WTC11 (cell line): ENCODE measurements around the gene CDCA7L. TPM values are rescaled to one million over a fixed set of nuclear protein-coding genes. Genes with fewer than 3 reads are reported as not detected.
"Not testable (repeated sequence)": the region's sequence is repeated elsewhere in the genome, so short reads cannot be mapped to it uniquely, and the experiment has no call there.

Source experiments
- ATAC-seq: fragments of 200-7000 bp; cut with Tn5 transposase; 2 replicates; pipeline ENCODE4 v1.10.0; 2021; ENCODE audit warnings: mild to moderate bottlenecking, moderate library complexity
- CTCF ChIA-PET: fragments of 300-600 bp; sonication (Branson Sonifier 250); formaldehyde crosslinking; loops from one replicate; lab custom pipeline; 2021; ENCODE audit warnings: antibody characterized with exemption; lab: Charles Lee
- POLR2A ChIA-PET: fragments of 350-600 bp; sonication (Branson Sonifier 250); formaldehyde crosslinking; loops from one replicate; lab custom pipeline; 2021; ENCODE audit warnings: antibody characterized with exemption; lab: Charles Lee
- DNase-seq: peaks from one replicate; pipeline ENCODE4 v3.0.0; 2021; ENCODE audit warnings: low spot score
- H3K27ac Mint-ChIP-seq: 2 replicates; pipeline ENCODE4 v1.8.0; 2021; ENCODE audit warnings: mixed read lengths
- H3K27me3 Mint-ChIP-seq: 2 replicates; pipeline ENCODE4 v1.8.0; 2021; ENCODE audit warnings: low read depth, mild to moderate bottlenecking, moderate library complexity, mixed read lengths
- H3K36me3 Mint-ChIP-seq: 2 replicates; pipeline ENCODE4 v1.8.0; 2021; ENCODE audit warnings: mixed read lengths
- H3K4me1 Mint-ChIP-seq: 2 replicates; pipeline ENCODE4 v1.8.0; 2022; ENCODE audit warnings: mixed read lengths
- H3K4me3 Mint-ChIP-seq: 2 replicates; pipeline ENCODE4 v1.8.0; 2021; ENCODE audit warnings: mild to moderate bottlenecking, moderate library complexity, mixed read lengths
- H3K9me3 Mint-ChIP-seq: 2 replicates; pipeline ENCODE4 v1.8.0; 2021; ENCODE audit warnings: mixed read lengths
- FOXP1 ChIP-seq: sonication (generic); formaldehyde crosslinking; IDR thresholded peaks from 2 replicates; pipeline ENCODE4 v1.8.0; 2022; ENCODE audit warnings: missing genetic modification reagents, mild to moderate bottlenecking, moderate library complexity, borderline replicate concordance
- JAZF1 ChIP-seq: fragments of 250-450 bp; sonication (Bioruptor Pico); IDR thresholded peaks from 2 replicates; pipeline ENCODE4 v1.9.0; 2021; ENCODE audit warnings: moderate library complexity, mild to moderate bottlenecking, inconsistent platforms
- JUN ChIP-seq: sonication (generic); formaldehyde crosslinking; IDR thresholded peaks from 2 replicates; pipeline ENCODE4 v1.8.0; 2023; ENCODE audit warnings: mild to moderate bottlenecking, missing genetic modification reagents
- OVOL2 ChIP-seq: fragments of 250-450 bp; sonication (Bioruptor Pico); IDR thresholded peaks from 2 replicates; pipeline ENCODE4 v1.9.0; 2021; ENCODE audit warnings: mild to moderate bottlenecking, borderline replicate concordance
- SMAD3 ChIP-seq: sonication (generic); formaldehyde crosslinking; IDR thresholded peaks from 2 replicates; pipeline ENCODE4 v1.8.0; 2022; ENCODE audit warnings: missing genetic modification reagents, mild to moderate bottlenecking, borderline replicate concordance
- TEAD4 ChIP-seq: sonication (generic); formaldehyde crosslinking; IDR thresholded peaks from 2 replicates; pipeline ENCODE4 v1.8.0; 2022; ENCODE audit warnings: mild to moderate bottlenecking, missing genetic modification reagents
- ZNF138 ChIP-seq: sonication (generic); formaldehyde crosslinking; conservative IDR thresholded peaks from 2 replicates; pipeline ENCODE4 v1.8.1; 2022; ENCODE audit warnings: mild to moderate bottlenecking, moderate library complexity, missing genetic modification reagents
- ZNF317 ChIP-seq: sonication (generic); formaldehyde crosslinking; IDR thresholded peaks from 2 replicates; pipeline ENCODE4 v1.8.1; 2023; ENCODE audit warnings: low read depth, mild to moderate bottlenecking, moderate library complexity, missing genetic modification reagents, borderline replicate concordance
- ZNF396 ChIP-seq: fragments of 250-450 bp; sonication (Bioruptor Pico); IDR thresholded peaks from 2 replicates; pipeline ENCODE4 v1.8.0; 2021; ENCODE audit warnings: mild to moderate bottlenecking, moderate library complexity, borderline replicate concordance
- ZSCAN18 ChIP-seq: fragments of 250-450 bp; sonication (Bioruptor Pico); IDR thresholded peaks from 2 replicates; pipeline ENCODE4 v2.1.2; 2022; ENCODE audit warnings: mild to moderate bottlenecking, moderate library complexity
- total RNA-seq: library from RNA; stranded (reverse); gene quantifications from 3 replicates; pipeline ENCODE4 v1.2.3, GENCODE V29; 2021
- TF ChIP-seq, protein P1 (sequence below): sonication (generic); formaldehyde crosslinking; IDR thresholded peaks from 2 replicates; pipeline ENCODE4 v1.8.1; 2022; ENCODE audit warnings: missing genetic modification reagents, borderline replicate concordance
- TF ChIP-seq, protein P2 (sequence below): sonication (generic); formaldehyde crosslinking; IDR thresholded peaks from 2 replicates; pipeline ENCODE4 v1.8.1; 2022; ENCODE audit warnings: mild to moderate bottlenecking, moderate library complexity, missing genetic modification reagents
- TF ChIP-seq, protein P3 (sequence below): sonication (generic); formaldehyde crosslinking; conservative IDR thresholded peaks from 2 replicates; pipeline ENCODE4 v1.8.1; 2023; ENCODE audit warnings: mild to moderate bottlenecking, low read depth, missing genetic modification reagents, moderate library complexity
- TF ChIP-seq, protein P4 (sequence below): fragments of 250-450 bp; sonication (Bioruptor Pico); IDR thresholded peaks from 2 replicates; pipeline ENCODE4 v1.9.0; 2021; ENCODE audit warnings: mild to moderate bottlenecking, borderline replicate concordance
- TF ChIP-seq, protein P5 (sequence below): sonication (generic); formaldehyde crosslinking; IDR thresholded peaks from 2 replicates; pipeline ENCODE4 v1.8.0; 2022; ENCODE audit warnings: mild to moderate bottlenecking, missing genetic modification reagents
- TF ChIP-seq, protein P6 (sequence below): sonication (generic); formaldehyde crosslinking; IDR thresholded peaks from 2 replicates; pipeline ENCODE4 v1.8.1; 2023; ENCODE audit warnings: mild to moderate bottlenecking, moderate library complexity, missing genetic modification reagents

Gene CDCA7L
- total RNA-seq, 1 experiment from 2014 or later = 161 TPM

DNA sequence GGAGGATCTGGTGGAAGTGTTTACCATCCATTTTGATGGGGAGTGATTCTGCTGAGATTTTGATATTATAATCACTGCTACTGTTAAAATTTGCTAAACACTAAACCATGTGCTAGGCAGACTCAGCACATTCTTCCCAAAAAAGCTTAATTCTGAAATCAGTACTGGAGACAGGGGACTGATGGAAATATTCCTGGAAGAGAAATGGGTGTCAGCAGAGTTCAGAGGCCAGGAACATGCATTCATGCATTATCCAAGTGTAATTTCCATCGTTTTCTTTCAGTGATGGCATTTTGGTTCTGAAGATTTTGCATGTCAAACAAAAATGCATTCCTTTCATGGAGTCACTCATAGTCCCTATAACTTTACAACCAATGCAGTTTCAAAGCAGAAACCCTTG is 79.0 kb downstream of the CDCA7L start (continued):
- TF ChIP-seq, protein P1, sequence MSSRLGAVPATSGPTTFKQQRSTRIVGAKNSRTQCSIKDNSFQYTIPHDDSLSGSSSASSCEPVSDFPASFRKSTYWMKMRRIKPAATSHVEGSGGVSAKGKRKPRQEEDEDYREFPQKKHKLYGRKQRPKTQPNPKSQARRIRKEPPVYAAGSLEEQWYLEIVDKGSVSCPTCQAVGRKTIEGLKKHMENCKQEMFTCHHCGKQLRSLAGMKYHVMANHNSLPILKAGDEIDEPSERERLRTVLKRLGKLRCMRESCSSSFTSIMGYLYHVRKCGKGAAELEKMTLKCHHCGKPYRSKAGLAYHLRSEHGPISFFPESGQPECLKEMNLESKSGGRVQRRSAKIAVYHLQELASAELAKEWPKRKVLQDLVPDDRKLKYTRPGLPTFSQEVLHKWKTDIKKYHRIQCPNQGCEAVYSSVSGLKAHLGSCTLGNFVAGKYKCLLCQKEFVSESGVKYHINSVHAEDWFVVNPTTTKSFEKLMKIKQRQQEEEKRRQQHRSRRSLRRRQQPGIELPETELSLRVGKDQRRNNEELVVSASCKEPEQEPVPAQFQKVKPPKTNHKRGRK (CRISPR knock-in tag) = no peak
- TF ChIP-seq FOXP1 (CRISPR knock-in tag) = no peak
- TF ChIP-seq, protein P2, sequence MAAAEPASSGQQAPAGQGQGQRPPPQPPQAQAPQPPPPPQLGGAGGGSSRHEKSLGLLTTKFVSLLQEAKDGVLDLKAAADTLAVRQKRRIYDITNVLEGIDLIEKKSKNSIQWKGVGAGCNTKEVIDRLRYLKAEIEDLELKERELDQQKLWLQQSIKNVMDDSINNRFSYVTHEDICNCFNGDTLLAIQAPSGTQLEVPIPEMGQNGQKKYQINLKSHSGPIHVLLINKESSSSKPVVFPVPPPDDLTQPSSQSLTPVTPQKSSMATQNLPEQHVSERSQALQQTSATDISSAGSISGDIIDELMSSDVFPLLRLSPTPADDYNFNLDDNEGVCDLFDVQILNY (CRISPR knock-in tag) = no peak
- no peak for TF ChIP-seq SMAD3 (CRISPR knock-in tag)

- H3K4me3 Mint-ChIP-seq, POLR2A ChIA-PET, H3K9me3 Mint-ChIP-seq: not testable (repeated sequence)
These were observed 80.0 kb downstream of the CDCA7L start for GRCh38 chr7:21865631-21866204.

DNA sequence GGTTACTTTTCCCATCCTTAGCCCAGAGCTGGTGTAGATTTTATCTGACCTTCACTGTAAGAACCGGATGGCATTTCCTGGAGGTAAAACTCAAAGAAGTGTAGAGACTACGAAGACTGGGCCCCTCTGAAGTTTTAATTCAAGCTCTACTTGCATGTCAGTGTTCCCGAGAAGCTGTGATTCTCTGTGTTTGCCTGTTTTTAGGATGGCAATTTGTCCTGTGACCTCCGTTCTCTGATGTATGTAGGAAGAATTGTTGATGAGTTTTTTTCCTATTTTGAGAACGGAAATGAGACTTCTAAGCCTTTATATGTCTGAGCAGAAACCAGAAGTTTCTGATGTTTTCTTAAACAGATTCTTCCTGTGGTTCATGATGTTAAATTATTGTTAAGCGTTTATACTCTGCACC is 94.1 kb downstream of the CDCA7L start:
- POLR2A ChIA-PET = interaction anchor here (0.6 kb wide), 1 partner anchor 106 kb away, joined by 3 read pairs; no protein-coding TSS in a partner anchor
- Mint-ChIP-seq H3K4me3 (no peak overlapping the region), H3K27me3 (no peaks in the 10 kb centered on the region), H3K9me3 (peaks cover 20% of the 10 kb centered on the region), H3K4me1 (peaks cover 3% of the 10 kb centered on the region; the same call in 1 of the 2 replicates), H3K27ac (peak overlapping the region; percentile 60; the same call in 1 of the 2 replicates), H3K36me3 (peaks cover 10% of the 10 kb centered on the region)
- DNase-seq (no peak), ATAC-seq (no peak)
- CTCF ChIA-PET = no interaction called here
- TF ChIP-seq JAZF1 (CRISPR knock-in tag) (no peak), TEAD4 (CRISPR knock-in tag) (no peak), ZNF138 (CRISPR knock-in tag) (no peak), ZNF396 (no peak), ZSCAN18 (CRISPR knock-in tag) (no peak), ZNF317 (CRISPR knock-in tag) (no peak), JUN (no peak), OVOL2 (no peak)
- TF ChIP-seq, protein P3, sequence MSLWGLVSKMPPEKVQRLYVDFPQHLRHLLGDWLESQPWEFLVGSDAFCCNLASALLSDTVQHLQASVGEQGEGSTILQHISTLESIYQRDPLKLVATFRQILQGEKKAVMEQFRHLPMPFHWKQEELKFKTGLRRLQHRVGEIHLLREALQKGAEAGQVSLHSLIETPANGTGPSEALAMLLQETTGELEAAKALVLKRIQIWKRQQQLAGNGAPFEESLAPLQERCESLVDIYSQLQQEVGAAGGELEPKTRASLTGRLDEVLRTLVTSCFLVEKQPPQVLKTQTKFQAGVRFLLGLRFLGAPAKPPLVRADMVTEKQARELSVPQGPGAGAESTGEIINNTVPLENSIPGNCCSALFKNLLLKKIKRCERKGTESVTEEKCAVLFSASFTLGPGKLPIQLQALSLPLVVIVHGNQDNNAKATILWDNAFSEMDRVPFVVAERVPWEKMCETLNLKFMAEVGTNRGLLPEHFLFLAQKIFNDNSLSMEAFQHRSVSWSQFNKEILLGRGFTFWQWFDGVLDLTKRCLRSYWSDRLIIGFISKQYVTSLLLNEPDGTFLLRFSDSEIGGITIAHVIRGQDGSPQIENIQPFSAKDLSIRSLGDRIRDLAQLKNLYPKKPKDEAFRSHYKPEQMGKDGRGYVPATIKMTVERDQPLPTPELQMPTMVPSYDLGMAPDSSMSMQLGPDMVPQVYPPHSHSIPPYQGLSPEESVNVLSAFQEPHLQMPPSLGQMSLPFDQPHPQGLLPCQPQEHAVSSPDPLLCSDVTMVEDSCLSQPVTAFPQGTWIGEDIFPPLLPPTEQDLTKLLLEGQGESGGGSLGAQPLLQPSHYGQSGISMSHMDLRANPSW (CRISPR knock-in tag) = no peak
- TF ChIP-seq, protein P4, sequence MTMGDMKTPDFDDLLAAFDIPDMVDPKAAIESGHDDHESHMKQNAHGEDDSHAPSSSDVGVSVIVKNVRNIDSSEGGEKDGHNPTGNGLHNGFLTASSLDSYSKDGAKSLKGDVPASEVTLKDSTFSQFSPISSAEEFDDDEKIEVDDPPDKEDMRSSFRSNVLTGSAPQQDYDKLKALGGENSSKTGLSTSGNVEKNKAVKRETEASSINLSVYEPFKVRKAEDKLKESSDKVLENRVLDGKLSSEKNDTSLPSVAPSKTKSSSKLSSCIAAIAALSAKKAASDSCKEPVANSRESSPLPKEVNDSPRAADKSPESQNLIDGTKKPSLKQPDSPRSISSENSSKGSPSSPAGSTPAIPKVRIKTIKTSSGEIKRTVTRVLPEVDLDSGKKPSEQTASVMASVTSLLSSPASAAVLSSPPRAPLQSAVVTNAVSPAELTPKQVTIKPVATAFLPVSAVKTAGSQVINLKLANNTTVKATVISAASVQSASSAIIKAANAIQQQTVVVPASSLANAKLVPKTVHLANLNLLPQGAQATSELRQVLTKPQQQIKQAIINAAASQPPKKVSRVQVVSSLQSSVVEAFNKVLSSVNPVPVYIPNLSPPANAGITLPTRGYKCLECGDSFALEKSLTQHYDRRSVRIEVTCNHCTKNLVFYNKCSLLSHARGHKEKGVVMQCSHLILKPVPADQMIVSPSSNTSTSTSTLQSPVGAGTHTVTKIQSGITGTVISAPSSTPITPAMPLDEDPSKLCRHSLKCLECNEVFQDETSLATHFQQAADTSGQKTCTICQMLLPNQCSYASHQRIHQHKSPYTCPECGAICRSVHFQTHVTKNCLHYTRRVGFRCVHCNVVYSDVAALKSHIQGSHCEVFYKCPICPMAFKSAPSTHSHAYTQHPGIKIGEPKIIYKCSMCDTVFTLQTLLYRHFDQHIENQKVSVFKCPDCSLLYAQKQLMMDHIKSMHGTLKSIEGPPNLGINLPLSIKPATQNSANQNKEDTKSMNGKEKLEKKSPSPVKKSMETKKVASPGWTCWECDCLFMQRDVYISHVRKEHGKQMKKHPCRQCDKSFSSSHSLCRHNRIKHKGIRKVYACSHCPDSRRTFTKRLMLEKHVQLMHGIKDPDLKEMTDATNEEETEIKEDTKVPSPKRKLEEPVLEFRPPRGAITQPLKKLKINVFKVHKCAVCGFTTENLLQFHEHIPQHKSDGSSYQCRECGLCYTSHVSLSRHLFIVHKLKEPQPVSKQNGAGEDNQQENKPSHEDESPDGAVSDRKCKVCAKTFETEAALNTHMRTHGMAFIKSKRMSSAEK (CRISPR knock-in tag) = no peak
- TF ChIP-seq, protein P5, sequence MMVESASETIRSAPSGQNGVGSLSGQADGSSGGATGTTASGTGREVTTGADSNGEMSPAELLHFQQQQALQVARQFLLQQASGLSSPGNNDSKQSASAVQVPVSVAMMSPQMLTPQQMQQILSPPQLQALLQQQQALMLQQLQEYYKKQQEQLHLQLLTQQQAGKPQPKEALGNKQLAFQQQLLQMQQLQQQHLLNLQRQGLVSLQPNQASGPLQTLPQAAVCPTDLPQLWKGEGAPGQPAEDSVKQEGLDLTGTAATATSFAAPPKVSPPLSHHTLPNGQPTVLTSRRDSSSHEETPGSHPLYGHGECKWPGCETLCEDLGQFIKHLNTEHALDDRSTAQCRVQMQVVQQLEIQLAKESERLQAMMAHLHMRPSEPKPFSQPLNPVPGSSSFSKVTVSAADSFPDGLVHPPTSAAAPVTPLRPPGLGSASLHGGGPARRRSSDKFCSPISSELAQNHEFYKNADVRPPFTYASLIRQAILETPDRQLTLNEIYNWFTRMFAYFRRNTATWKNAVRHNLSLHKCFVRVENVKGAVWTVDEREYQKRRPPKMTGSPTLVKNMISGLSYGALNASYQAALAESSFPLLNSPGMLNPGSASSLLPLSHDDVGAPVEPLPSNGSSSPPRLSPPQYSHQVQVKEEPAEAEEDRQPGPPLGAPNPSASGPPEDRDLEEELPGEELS = no peak
- TF ChIP-seq, protein P6, sequence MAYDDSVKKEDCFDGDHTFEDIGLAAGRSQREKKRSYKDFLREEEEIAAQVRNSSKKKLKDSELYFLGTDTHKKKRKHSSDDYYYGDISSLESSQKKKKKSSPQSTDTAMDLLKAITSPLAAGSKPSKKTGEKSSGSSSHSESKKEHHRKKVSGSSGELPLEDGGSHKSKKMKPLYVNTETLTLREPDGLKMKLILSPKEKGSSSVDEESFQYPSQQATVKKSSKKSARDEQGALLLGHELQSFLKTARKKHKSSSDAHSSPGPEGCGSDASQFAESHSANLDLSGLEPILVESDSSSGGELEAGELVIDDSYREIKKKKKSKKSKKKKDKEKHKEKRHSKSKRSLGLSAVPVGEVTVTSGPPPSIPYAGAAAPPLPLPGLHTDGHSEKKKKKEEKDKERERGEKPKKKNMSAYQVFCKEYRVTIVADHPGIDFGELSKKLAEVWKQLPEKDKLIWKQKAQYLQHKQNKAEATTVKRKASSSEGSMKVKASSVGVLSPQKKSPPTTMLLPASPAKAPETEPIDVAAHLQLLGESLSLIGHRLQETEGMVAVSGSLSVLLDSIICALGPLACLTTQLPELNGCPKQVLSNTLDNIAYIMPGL = no peak

More at GRCh38 chr7:21865631-21866204, 80.0 kb downstream of the CDCA7L start:
- Mint-ChIP-seq H3K4me1 (peaks cover 63% of the 10 kb centered on the region), H3K27ac (peak overlapping the region; percentile 89)
- ATAC-seq, CTCF ChIA-PET, DNase-seq, H3K27me3 Mint-ChIP-seq, H3K36me3 Mint-ChIP-seq: not testable (repeated sequence)
